Measurements from ENCODE around the gene PCDHA8. TPM values are rescaled to one million over a fixed set of nuclear protein-coding genes. Genes with fewer than 3 reads are reported as not detected.

The PCDHA8 gene
- polyA plus RNA-seq, 1 donor from 2014 or later = 0.66 TPM

DNA sequence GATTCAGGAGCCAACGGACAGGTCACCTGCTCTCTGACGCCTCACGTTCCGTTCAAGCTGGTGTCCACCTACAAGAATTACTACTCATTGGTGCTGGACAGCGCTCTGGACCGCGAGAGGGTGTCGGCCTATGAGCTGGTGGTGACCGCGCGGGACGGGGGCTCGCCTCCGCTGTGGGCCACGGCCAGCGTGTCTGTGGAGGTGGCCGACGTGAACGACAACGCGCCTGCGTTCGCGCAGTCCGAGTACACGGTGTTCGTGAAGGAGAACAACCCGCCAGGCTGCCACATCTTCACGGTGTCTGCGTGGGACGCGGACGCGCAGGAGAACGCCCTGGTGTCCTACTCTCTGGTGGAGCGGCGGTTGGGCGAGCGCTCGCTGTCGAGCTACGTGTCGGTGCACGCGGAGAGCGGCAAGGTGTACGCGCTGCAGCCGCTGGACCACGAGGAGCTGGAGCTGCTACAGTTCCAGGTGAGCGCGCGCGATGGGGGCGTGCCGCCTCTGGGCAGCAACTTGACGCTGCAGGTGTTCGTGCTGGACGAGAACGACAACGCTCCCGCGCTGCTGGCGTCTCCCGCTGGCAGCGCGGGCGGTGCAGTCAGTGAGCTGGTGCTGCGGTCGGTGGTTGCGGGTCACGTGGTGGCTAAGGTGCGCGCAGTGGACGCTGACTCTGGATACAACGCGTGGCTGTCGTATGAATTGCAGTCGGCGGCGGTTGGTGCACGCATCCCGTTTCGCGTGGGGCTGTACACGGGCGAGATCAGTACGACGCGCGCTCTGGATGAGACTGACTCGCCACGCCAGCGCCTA, 16.4 kb downstream of the PCDHA8 start:
- H3K4me2 ChIP-seq (ENCODE audit: low read length) = no peak overlapping the region
- no peak overlapping the region for H3K9ac ChIP-seq (ENCODE audit: low read length)
- no peaks in the 10 kb centered on the region for H3K27me3 ChIP-seq (ENCODE audit: insufficient read depth, low read depth, low read length)
- no peak overlapping the region for H3K27ac ChIP-seq (ENCODE audit: low read length)
- H3K36me3 ChIP-seq (ENCODE audit: insufficient read depth, low read length) = peaks cover 24% of the 10 kb centered on the region
- no peaks in the 10 kb centered on the region for H4K20me1 ChIP-seq (ENCODE audit: insufficient read depth)
- TF ChIP-seq TAF1 (IDR thresholded peaks at IDR 0.05; ENCODE audit: low read depth) (no peak), POLR2AphosphoS5 (IDR thresholded peaks at IDR 0.05) (no peak), EP300 (conservative IDR thresholded peaks at IDR 0.05; ENCODE audit: poor library complexity, severe bottlenecking) (no peak), MXI1 (conservative IDR thresholded peaks at IDR 0.05; ENCODE audit: poor library complexity, severe bottlenecking) (no peak), SMC3 (conservative IDR thresholded peaks at IDR 0.05; ENCODE audit: poor library complexity) (no peak), EZH2 (IDR thresholded peaks at IDR 0.05; ENCODE audit: borderline replicate concordance, insufficient read depth, low read length, poor library complexity, severe bottlenecking) (no peak), CTCF (IDR thresholded peaks at IDR 0.05; ENCODE audit: poor library complexity, severe bottlenecking) (no peak), RAD21 (conservative IDR thresholded peaks at IDR 0.05) (no peak)
- TF ChIP-seq, protein P1, sequence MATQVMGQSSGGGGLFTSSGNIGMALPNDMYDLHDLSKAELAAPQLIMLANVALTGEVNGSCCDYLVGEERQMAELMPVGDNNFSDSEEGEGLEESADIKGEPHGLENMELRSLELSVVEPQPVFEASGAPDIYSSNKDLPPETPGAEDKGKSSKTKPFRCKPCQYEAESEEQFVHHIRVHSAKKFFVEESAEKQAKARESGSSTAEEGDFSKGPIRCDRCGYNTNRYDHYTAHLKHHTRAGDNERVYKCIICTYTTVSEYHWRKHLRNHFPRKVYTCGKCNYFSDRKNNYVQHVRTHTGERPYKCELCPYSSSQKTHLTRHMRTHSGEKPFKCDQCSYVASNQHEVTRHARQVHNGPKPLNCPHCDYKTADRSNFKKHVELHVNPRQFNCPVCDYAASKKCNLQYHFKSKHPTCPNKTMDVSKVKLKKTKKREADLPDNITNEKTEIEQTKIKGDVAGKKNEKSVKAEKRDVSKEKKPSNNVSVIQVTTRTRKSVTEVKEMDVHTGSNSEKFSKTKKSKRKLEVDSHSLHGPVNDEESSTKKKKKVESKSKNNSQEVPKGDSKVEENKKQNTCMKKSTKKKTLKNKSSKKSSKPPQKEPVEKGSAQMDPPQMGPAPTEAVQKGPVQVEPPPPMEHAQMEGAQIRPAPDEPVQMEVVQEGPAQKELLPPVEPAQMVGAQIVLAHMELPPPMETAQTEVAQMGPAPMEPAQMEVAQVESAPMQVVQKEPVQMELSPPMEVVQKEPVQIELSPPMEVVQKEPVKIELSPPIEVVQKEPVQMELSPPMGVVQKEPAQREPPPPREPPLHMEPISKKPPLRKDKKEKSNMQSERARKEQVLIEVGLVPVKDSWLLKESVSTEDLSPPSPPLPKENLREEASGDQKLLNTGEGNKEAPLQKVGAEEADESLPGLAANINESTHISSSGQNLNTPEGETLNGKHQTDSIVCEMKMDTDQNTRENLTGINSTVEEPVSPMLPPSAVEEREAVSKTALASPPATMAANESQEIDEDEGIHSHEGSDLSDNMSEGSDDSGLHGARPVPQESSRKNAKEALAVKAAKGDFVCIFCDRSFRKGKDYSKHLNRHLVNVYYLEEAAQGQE (IDR thresholded peaks at IDR 0.05; ENCODE audit: borderline replicate concordance) = no peak
- peaks cover 29% of the 10 kb centered on the region for H3K9me3 ChIP-seq (ENCODE audit: low read length)
- no peak overlapping the region for H2AFZ ChIP-seq (ENCODE audit: low read depth, low read length)
- peak overlapping the region; percentile 55 for H3K4me3 ChIP-seq (ENCODE audit: low read length)
- H3K9me2 ChIP-seq (ENCODE audit: insufficient read depth, low read length) = no peaks in the 10 kb centered on the region
- peaks cover 3% of the 10 kb centered on the region for H3F3A ChIP-seq (ENCODE audit: insufficient read depth, low read length, poor library complexity, severe bottlenecking)
- peaks cover 9% of the 10 kb centered on the region for H3K79me2 ChIP-seq (replicated peaks; ENCODE audit: insufficient read depth, low read length)

- Histone ChIP-seq H4K20me1 (ENCODE audit: insufficient read depth) (no peaks in the 10 kb centered on the region), H3K9me2 (ENCODE audit: insufficient read depth, low read length) (no peaks in the 10 kb centered on the region), H3K79me2 (replicated peaks; ENCODE audit: insufficient read depth, low read length) (peaks cover 9% of the 10 kb centered on the region), H3K9ac (ENCODE audit: low read length) (no peak overlapping the region), H3K36me3 (ENCODE audit: insufficient read depth, low read length) (peaks cover 28% of the 10 kb centered on the region), H3F3A (ENCODE audit: insufficient read depth, low read length, poor library complexity, severe bottlenecking) (peaks cover 3% of the 10 kb centered on the region), H3K4me3 (ENCODE audit: low read length) (peak overlapping the region; percentile 37), H3K9me3 (ENCODE audit: low read length) (peaks cover 34% of the 10 kb centered on the region), H2AFZ (ENCODE audit: low read depth, low read length) (no peak overlapping the region), H3K27me3 (ENCODE audit: insufficient read depth, low read depth, low read length) (no peaks in the 10 kb centered on the region), H3K4me2 (ENCODE audit: low read length) (no peak overlapping the region), H3K27ac (ENCODE audit: low read length) (no peak overlapping the region)
- no peak for TF ChIP-seq MXI1 (conservative IDR thresholded peaks at IDR 0.05; ENCODE audit: poor library complexity, severe bottlenecking)
- no peak for TF ChIP-seq RAD21 (conservative IDR thresholded peaks at IDR 0.05)
- TF ChIP-seq, protein P1 (IDR thresholded peaks at IDR 0.05; ENCODE audit: borderline replicate concordance) = no peak
- TF ChIP-seq SMC3 (conservative IDR thresholded peaks at IDR 0.05; ENCODE audit: poor library complexity) = no peak
- TF ChIP-seq POLR2AphosphoS5 (IDR thresholded peaks at IDR 0.05) = no peak
- no peak for TF ChIP-seq EP300 (conservative IDR thresholded peaks at IDR 0.05; ENCODE audit: poor library complexity, severe bottlenecking)
- TF ChIP-seq CTCF (IDR thresholded peaks at IDR 0.05; ENCODE audit: poor library complexity, severe bottlenecking) = no peak
- TF ChIP-seq EZH2 (IDR thresholded peaks at IDR 0.05; ENCODE audit: borderline replicate concordance, insufficient read depth, low read length, poor library complexity, severe bottlenecking) = no peak
- no peak for TF ChIP-seq TAF1 (IDR thresholded peaks at IDR 0.05; ENCODE audit: low read depth)
Measured at GRCh38 chr5:140857987-140858240, 16.9 kb downstream of the PCDHA8 start.
